ENCODE data around the gene IBSP.

Gene IBSP

DNA sequence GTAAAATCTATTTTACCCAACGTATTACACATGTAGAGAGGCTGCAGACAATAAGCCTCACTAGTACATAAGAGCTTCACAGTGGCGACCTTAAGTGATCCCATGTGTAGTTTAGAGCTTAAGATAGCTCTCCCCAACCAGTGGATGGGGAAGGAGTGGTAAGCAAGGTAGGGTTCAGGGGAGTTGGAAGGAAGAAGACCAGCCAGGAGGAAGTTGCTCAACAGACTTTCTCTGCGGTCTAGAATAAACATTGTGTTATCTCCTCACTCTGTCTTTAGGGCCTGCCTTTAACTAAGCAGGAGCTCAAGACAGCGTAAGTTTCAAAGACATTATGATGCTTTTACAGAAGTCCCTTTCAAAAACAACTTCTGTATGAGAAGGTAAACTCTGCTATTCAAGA is 50.3 kb downstream of the IBSP start:
- Mint-ChIP-seq H3K4me1 (ENCODE audit: low read depth) (peaks cover 12% of the 10 kb centered on the region), H3K36me3 (ENCODE audit: low read depth) (no peaks in the 10 kb centered on the region), H3K27ac (no peak overlapping the region), H3K9me3 (no peaks in the 10 kb centered on the region), H3K4me3 (no peak overlapping the region), H3K27me3 (peaks cover 11% of the 10 kb centered on the region)
- DNase-seq, result no peak

DNA sequence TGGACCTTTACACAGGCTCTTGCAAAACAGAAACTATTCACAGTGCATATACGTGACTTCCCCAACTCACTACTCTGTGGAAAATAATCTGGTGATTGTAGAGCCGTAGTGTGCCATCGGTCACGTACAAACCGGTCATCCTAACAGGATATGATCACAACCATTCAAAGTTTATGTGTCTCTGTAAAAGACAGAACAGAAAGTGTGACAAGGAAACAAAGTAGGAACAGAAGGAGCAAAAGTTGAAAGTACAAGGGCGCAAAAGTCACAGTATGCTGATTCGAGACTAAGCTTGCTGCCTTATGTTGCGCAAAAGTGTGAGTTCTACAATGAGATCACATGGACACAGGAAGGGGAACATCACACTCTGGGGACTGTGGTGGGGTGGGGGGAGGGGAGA is 52.0 kb downstream of the IBSP start:
- H3K36me3 Mint-ChIP-seq (ENCODE audit: low read depth), result no peaks in the 10 kb centered on the region

DNA sequence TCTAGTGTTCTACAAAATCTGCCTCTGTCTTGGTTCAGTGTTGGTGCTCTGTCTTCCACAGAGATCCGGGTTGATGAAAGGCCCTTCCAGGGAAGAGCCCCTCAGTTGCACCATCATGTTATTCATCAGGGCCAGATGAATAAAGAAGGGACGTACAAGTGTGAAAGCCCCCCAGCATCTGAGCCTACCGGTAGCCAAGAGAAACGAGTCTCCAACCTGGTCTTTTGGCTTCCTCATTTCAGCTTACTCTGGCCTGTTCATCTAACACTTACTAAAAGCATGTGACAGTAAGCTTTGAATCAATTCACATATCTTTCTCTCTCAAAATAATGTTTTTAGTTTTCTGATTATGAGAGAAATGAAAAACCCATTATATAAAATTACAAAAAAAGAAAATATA is 52.6 kb downstream of the IBSP start:
- no peaks in the 10 kb centered on the region for H3K36me3 Mint-ChIP-seq (ENCODE audit: low read depth)
- H3K27me3 Mint-ChIP-seq, result peaks cover 2% of the 10 kb centered on the region
- H3K4me3 Mint-ChIP-seq, result no peak overlapping the region
- DNase-seq, result no peak
- no peaks in the 10 kb centered on the region for H3K9me3 Mint-ChIP-seq
- peaks cover 12% of the 10 kb centered on the region for H3K4me1 Mint-ChIP-seq (ENCODE audit: low read depth)
- H3K27ac Mint-ChIP-seq, result no peak overlapping the region

More for the DNA sequence above, 52.0 kb downstream of the IBSP start:
- H3K27ac Mint-ChIP-seq, result no peak overlapping the region
- no peak for DNase-seq
- no peak overlapping the region for H3K4me3 Mint-ChIP-seq
- H3K4me1 Mint-ChIP-seq (ENCODE audit: low read depth), result peaks cover 12% of the 10 kb centered on the region
- H3K9me3 Mint-ChIP-seq, result no peaks in the 10 kb centered on the region
- H3K27me3 Mint-ChIP-seq, result peaks cover 3% of the 10 kb centered on the region

DNA sequence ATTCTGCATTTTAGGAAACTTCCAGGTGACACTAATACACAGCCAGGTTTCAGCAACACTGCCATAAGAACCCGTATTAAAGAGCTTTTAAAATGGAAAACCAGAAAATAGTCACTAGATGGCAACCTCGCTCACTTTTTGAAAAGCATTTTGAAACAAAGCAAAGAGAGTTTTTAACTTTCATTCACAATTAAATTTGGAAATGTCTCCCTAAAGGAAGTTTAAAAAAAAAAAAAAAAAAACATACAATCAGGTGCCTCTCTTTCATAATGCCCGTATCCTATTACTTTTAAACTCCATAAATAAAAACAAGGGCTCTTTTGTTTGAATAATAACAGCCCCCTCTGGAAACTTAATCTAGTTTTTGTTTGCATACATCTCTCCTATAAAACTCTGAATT is 53.8 kb downstream of the IBSP start:
- DNase-seq, result no peak
- no peaks in the 10 kb centered on the region for H3K36me3 Mint-ChIP-seq (ENCODE audit: low read depth)
- H3K27me3 Mint-ChIP-seq, result peaks cover 7% of the 10 kb centered on the region
- no peak overlapping the region for H3K4me3 Mint-ChIP-seq
- no peak overlapping the region for H3K27ac Mint-ChIP-seq
- H3K9me3 Mint-ChIP-seq, result no peaks in the 10 kb centered on the region
- peaks cover 12% of the 10 kb centered on the region for H3K4me1 Mint-ChIP-seq (ENCODE audit: low read depth)

DNA sequence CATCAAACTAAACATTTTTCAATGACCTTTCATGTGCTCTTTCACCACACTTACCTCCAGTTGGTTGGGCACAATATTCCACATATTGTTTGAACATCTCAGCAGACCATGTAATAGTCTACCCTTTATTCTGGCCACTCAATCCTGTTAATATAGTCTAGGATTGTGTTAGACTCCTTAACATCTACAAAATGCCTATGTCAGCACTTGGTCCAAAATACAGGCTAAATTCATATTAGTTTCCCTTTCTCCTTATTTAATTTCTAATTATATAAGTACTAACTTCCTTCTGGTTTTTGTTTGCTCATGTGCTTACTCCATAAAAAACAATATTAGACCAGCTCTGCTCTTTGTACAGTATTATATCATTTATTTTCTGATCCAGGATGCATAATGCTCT is 54.5 kb downstream of the IBSP start:
- Mint-ChIP-seq H3K4me1 (ENCODE audit: low read depth) (peaks cover 9% of the 10 kb centered on the region), H3K27ac (no peak overlapping the region), H3K27me3 (peaks cover 8% of the 10 kb centered on the region), H3K36me3 (ENCODE audit: low read depth) (no peaks in the 10 kb centered on the region), H3K4me3 (no peak overlapping the region), H3K9me3 (no peaks in the 10 kb centered on the region)
- no peak for DNase-seq

DNA sequence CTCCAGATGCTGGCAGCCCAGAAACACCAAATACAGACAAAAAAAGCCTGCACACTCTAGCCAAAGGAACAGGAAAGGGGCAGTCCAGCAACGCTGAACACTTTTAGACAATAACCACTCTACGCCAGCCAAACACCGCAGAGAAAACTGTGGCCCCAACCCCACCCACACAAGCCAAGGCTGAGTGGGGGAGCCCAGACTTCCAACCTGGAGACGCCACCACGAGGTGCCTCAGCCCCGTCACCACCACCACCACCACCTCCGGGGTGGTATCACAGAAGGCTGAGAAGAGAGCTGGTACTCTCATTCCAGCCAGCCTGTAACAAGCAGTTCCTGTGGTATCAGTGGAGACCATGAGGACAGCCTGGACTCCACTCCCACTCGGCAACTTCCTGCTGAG is 56.2 kb downstream of the IBSP start:
- DNase-seq, result no peak
- no peak overlapping the region for H3K27ac Mint-ChIP-seq
- H3K4me1 Mint-ChIP-seq (ENCODE audit: low read depth), result no peaks in the 10 kb centered on the region
- H3K27me3 Mint-ChIP-seq, result peaks cover 9% of the 10 kb centered on the region
- H3K9me3 Mint-ChIP-seq, result no peaks in the 10 kb centered on the region
- no peaks in the 10 kb centered on the region for H3K36me3 Mint-ChIP-seq (ENCODE audit: low read depth)
- no peak overlapping the region for H3K4me3 Mint-ChIP-seq

DNA sequence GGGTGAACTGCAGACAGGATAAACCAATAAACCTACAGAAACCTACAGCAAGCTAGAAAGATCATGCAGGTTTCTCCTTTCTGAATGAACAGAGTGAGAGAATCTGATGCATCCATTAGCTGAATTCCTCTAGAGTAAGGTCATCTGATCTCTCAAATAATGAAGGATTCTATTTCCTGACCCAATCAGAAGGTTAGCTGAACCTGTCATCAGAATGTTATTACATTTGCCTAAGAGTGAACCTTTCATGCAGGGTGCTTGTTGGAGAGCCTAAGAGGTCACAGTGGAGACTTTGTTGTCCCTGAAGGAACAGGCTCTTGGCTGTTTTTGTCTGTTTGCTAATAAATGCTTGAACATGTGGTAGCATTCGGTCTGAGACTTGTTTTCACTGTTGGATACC is 57.5 kb downstream of the IBSP start:
- no peak for DNase-seq
- Mint-ChIP-seq H3K9me3 (no peaks in the 10 kb centered on the region), H3K4me3 (no peak overlapping the region), H3K27me3 (peaks cover 13% of the 10 kb centered on the region), H3K4me1 (ENCODE audit: low read depth) (no peaks in the 10 kb centered on the region), H3K36me3 (ENCODE audit: low read depth) (no peaks in the 10 kb centered on the region), H3K27ac (no peak overlapping the region)

DNA sequence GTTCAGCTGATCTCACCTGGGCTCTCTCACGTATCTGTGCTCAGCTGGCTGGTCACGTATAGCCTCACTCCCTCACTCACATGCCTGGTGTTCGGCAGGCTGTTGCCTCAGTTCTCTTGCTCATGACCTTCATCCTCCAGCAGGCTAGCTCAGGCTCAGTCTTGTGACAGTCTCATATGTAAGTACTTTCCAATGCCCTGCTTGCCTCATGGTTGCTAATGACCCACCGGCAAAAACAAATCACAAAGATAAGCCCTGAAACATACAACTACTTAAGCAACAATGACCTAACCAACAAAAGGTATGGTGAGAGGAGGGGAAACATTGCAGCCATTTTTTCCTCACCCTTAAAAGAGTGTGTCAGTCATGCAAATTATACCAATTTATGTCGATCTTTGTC is 58.4 kb downstream of the IBSP start:
- H3K27me3 Mint-ChIP-seq, result peaks cover 13% of the 10 kb centered on the region
- no peaks in the 10 kb centered on the region for H3K36me3 Mint-ChIP-seq (ENCODE audit: low read depth)
- H3K4me1 Mint-ChIP-seq (ENCODE audit: low read depth), result no peaks in the 10 kb centered on the region
- H3K9me3 Mint-ChIP-seq, result no peaks in the 10 kb centered on the region
- H3K27ac Mint-ChIP-seq, result no peak overlapping the region
- DNase-seq, result no peak
- H3K4me3 Mint-ChIP-seq, result no peak overlapping the region

Data from activated T-cell treated with anti-CD3 and anti-CD28 coated beads, Interleukin-2, amount 50 U/mL, for 24 hours (primary cell).